Breast epithelium (tissue), 3 donors: ENCODE data around the gene TRIM8.

Source experiments
- CTCF ChIP-seq, 3 donors: fragments of 450-650 bp; IDR thresholded peaks; one replicate each; pipeline ENCODE4 v1.5.1; 2016 to 2017; ENCODE audit warnings: antibody characterized with exemption in 3 of 3, mild to moderate bottlenecking in 3 of 3, moderate library complexity in 3 of 3
- POLR2AphosphoS5 ChIP-seq, 3 donors: sonication (generic); formaldehyde crosslinking; IDR thresholded peaks; one replicate each; pipeline ENCODE4 v1.6.1; 2017; ENCODE audit warnings: antibody characterized with exemption in 3 of 3

- TF ChIP-seq POLR2AphosphoS5 (IDR thresholded peaks at IDR 0.05) (no peak), CTCF (IDR thresholded peaks at IDR 0.05) (no peak)
Measured at GRCh38 chr10:102658802-102659201, 14.5 kb downstream of the TRIM8 start.
